Lower leg skin (tissue), 4 donors: ENCODE data around the gene CHD1. TPM values are rescaled to one million over a fixed set of nuclear protein-coding genes. Genes with fewer than 3 reads are reported as not detected.

Experiments
- DNase-seq, 2 donors: peaks; one replicate each; pipeline ENCODE4 v3.0.0-alpha.2; 2019; ENCODE audit warnings: low spot score in 2 of 2
- H3K4me3 ChIP-seq: fragments of 200-600 bp; sonication (generic); 2 replicates; pipeline ENCODE4 v1.5.1; 2017; ENCODE audit warnings: mild to moderate bottlenecking, low read depth; ENCODE audit not compliant: poor library complexity, severe bottlenecking
- POLR2A ChIP-seq, 2 donors: fragments of 450-650 bp; IDR thresholded peaks; one replicate each; pipeline ENCODE4 v1.6.1; 2016 to 2017; ENCODE audit warnings: antibody characterized with exemption in 2 of 2, mild to moderate bottlenecking in 1 of 2, moderate library complexity in 1 of 2
- WGBS, 2 donors: methylation state at CpG; one replicate each; pipeline ENCODE4 v1.1.5; 2018; 5-methylcytosine and 5-hydroxymethylcytosine counted together
- intact Hi-C: fragments of 100-400 bp; cut with DNase I; formaldehyde crosslinking; loops from one replicate; pipeline ENCODE4 v1.15.0; 2023; ENCODE audit warnings: low total_unique reads
- total RNA-seq, 4 donors: library from RNA; depleted of rRNA; stranded (reverse); fragments of >200 nt; gene quantifications; one replicate each; pipeline ENCODE4 v1.1.0, GENCODE V29; 2016
- TF ChIP-seq, protein P1 (sequence below), 3 donors: fragments of 450-650 bp; IDR thresholded peaks; one replicate each; pipeline ENCODE4 v1.5.1; 2016; ENCODE audit warnings: antibody characterized with exemption in 3 of 3, mild to moderate bottlenecking in 3 of 3, moderate library complexity in 2 of 3

The CHD1 gene
- total RNA-seq, 4 donors from 2014 or later, result 40.8 to 46.8 (median 43.2) TPM

DNA sequence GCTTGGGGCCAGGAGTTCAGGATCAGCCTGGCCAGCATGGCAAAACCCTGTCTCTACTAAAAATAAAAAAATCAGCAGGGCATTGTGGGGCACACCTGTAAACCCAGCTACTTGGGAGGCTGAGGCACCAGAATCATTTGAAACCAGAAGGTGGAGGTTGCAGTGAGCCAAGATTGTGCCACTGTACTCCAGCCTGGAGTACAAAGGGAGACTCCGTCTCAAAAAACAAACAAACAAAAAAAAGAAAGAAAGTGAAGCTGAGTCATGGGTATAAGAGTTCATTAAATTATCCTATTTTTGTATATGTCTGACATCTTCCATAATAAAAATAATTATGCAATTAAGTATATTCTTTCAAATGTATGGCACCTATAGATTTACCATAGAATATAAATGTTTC, 37.2 kb downstream of the CHD1 start:
- intact Hi-C loops, result no loop called here
- WGBS, 2 donors, result 97 to 100% methylated on average over 1 of the region's 1 CpG
- no peak for DNase-seq
- TF ChIP-seq, protein P1, sequence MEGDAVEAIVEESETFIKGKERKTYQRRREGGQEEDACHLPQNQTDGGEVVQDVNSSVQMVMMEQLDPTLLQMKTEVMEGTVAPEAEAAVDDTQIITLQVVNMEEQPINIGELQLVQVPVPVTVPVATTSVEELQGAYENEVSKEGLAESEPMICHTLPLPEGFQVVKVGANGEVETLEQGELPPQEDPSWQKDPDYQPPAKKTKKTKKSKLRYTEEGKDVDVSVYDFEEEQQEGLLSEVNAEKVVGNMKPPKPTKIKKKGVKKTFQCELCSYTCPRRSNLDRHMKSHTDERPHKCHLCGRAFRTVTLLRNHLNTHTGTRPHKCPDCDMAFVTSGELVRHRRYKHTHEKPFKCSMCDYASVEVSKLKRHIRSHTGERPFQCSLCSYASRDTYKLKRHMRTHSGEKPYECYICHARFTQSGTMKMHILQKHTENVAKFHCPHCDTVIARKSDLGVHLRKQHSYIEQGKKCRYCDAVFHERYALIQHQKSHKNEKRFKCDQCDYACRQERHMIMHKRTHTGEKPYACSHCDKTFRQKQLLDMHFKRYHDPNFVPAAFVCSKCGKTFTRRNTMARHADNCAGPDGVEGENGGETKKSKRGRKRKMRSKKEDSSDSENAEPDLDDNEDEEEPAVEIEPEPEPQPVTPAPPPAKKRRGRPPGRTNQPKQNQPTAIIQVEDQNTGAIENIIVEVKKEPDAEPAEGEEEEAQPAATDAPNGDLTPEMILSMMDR (IDR thresholded peaks at IDR 0.05), result no peak
- TF ChIP-seq POLR2A (IDR thresholded peaks at IDR 0.05), result no peak
- no peak overlapping the region for H3K4me3 ChIP-seq

DNA sequence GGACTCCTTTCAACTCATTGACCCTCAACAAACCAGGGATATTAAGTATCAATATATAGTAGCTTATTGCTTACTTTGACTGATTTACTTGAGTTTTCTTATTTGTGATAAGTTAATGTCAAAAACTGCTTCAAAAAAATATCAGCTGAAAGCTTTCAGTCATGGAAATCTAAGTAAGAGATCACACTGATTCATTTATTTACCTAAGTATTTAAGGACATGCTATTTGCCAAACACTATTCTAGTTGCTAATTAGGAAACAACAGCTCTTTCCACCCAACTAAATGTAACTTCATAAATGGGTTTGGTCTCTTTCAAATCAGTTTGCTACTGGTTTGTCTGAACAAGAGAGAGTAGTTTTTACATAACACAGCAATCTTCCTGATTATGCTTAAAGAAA, 48.2 kb downstream of the CHD1 start:
- no peak for TF ChIP-seq POLR2A (IDR thresholded peaks at IDR 0.05)
- TF ChIP-seq, protein P1 (IDR thresholded peaks at IDR 0.05), result no peak
- H3K4me3 ChIP-seq, result no peak overlapping the region
- intact Hi-C loops, result no loop called here

DNA sequence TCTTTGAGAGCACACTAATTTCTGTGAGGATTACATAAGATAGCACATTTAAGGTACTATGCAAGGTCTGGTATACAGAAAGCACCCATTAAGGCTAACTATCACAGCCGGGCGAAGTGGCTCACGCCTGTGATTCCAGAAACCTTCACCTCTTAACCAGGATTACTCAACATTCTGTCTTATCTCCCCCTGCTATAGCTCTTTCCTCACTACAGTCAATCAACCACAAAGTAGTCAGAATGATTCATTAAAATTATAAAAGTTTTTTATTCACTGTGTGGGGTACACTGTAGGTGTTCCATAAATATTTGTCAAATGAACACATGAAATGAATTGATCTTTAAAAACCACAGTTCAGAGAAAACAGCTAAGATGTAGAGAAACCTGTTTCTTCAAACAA, 48.7 kb downstream of the CHD1 start:
- WGBS, 2 donors, result 91 to 95% methylated on average over 3 of the region's 3 CpGs
- no peak overlapping the region for H3K4me3 ChIP-seq
- no peak for TF ChIP-seq POLR2A (IDR thresholded peaks at IDR 0.05)
- TF ChIP-seq, protein P1 (IDR thresholded peaks at IDR 0.05), result no peak
- DNase-seq, result no peak
- intact Hi-C loops, result no loop called here

More for the DNA sequence above, 48.2 kb downstream of the CHD1 start:
- no peak for DNase-seq

DNA sequence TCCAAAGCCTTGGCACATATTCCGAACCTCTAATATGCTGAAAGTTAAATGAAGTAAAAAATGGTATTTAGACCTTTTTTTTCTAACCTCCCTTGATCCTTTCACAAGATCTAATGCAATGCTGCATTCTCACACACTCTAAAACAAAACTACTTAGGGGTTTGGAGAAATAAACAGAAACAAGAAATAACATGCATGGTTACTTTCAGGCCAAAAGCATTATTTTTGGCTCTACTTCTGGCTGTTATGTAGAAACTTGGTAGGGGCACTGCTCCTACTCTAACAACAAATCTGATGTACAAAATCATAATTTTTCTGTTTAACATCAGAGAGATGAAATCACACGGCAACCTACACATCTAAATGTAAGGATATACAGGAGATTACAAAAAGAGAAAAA, 51.2 kb downstream of the CHD1 start:
- 92 to 96% methylated on average over 2 of the region's 2 CpGs for WGBS, 2 donors
- H3K4me3 ChIP-seq, result no peak overlapping the region
- intact Hi-C loops, result no loop called here
- DNase-seq, result no peak
- TF ChIP-seq, protein P1 (IDR thresholded peaks at IDR 0.05), result no peak
- no peak for TF ChIP-seq POLR2A (IDR thresholded peaks at IDR 0.05)

DNA sequence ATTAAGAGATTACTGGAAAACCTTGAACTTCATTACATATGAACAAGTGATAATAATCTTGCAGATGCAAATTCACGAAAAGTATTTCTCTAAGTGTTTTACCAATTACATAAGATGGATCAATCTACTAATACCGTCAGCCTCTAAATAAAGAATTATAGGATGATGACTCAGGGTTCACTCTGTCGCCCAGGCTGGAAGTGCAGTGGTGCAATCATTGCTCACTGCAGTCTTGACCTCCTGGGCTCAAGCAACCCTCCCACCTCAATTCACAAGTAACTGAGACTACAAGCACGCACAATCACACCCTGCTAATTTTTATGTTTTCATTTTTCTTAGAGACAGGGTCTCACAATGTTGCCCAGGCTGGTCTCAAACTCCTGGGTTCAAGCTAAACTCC, 56.1 kb downstream of the CHD1 start:
- TF ChIP-seq POLR2A (IDR thresholded peaks at IDR 0.05), result no peak
- TF ChIP-seq, protein P1 (IDR thresholded peaks at IDR 0.05), result no peak
- no peak overlapping the region for H3K4me3 ChIP-seq
- intact Hi-C loops, result no loop called here
- WGBS, 2 donors, result 84 to 93% methylated on average over 4 of the region's 4 CpGs
- DNase-seq, result no peak

DNA sequence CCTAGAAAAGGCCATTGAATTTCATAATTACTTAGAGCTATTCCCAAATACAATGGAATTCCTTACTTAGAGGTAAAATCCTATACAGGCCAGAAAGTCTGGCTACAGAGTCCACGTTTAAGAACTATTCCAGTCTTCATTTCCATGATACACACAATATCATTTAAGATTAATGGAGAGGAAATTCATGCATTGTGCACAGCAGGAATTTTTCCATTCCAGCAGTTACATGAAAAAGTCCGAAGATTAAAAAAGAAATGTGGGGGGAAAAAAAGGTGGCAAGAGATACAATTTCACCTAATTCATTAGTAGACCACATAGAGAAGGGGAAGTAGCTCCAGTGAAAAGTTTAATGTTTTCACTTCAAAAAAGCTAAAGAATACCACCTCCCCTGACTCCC, 63.1 kb downstream of the CHD1 start:
- intact Hi-C loops, result no loop called here
- H3K4me3 ChIP-seq, result no peak overlapping the region
- WGBS, 2 donors, result 91% methylated on average over 2 of the region's 2 CpGs
- no peak for DNase-seq
- no peak for TF ChIP-seq POLR2A (IDR thresholded peaks at IDR 0.05)
- TF ChIP-seq, protein P1 (IDR thresholded peaks at IDR 0.05), result no peak
